Measurements from ENCODE around the gene PLA2G5.
"Not testable (repeated sequence)": the region's sequence is repeated elsewhere in the genome, so short reads cannot be mapped to it uniquely, and the experiment has no call there.

Gene PLA2G5

GRCh38 chr1:20048563-20048962 is 21.4 kb upstream of the PLA2G5 start:
- H3K23ac ChIP-seq (ENCODE audit: low read length) = no peak overlapping the region
- H3K36me3 ChIP-seq (ENCODE audit: control insufficient read depth in 1 of 2, insufficient read depth in 2 of 2, low read length in 2 of 2) = no peaks in the 10 kb centered on the region
- H3K18ac ChIP-seq (ENCODE audit: low read length) = no peak overlapping the region
- no peaks in the 10 kb centered on the region for H3K4me1 ChIP-seq (ENCODE audit: control insufficient read depth in 1 of 2, insufficient read depth in 2 of 2, low read length in 2 of 2)
- H3K79me1 ChIP-seq (ENCODE audit: low read length) = no peaks in the 10 kb centered on the region
- peaks cover 2% of the 10 kb centered on the region for H3K9me3 ChIP-seq (ENCODE audit: insufficient read depth, low read depth, low read length)
- H3K4ac ChIP-seq (ENCODE audit: low read depth, low read length) = no peak overlapping the region
- no peak overlapping the region for H2AK5ac ChIP-seq (ENCODE audit: low read length)
- H3K4me2 ChIP-seq (ENCODE audit: low read length) = no peak overlapping the region
- H3K14ac ChIP-seq (ENCODE audit: low read length) = no peak overlapping the region
- H2BK120ac ChIP-seq (ENCODE audit: insufficient read depth, low read length, poor library complexity) = no peak overlapping the region
- no peak overlapping the region for H4K12ac ChIP-seq (ENCODE audit: low read depth, low read length)
- no peak overlapping the region for H4K91ac ChIP-seq (ENCODE audit: low read depth, low read length)
- no peak overlapping the region for H2BK5ac ChIP-seq (ENCODE audit: low read depth, low read length, poor library complexity)
- H3K27me3 ChIP-seq (ENCODE audit: insufficient read depth, low read length) = no peaks in the 10 kb centered on the region
- no peaks in the 10 kb centered on the region for H3K79me2 ChIP-seq (ENCODE audit: control insufficient read depth, insufficient read depth, low read length, poor library complexity)
- H2BK12ac ChIP-seq (ENCODE audit: low read length) = no peak overlapping the region
- H3K4me3 ChIP-seq (ENCODE audit: low read depth, low read length) = no peak overlapping the region
- no CpG with 5 or more reads among the region's 1 CpG for WGBS (ENCODE audit: extremely low coverage, insufficient coverage, insufficient read length)
- H2AFZ ChIP-seq (ENCODE audit: insufficient read depth, low read length, poor library complexity) = no peak overlapping the region
- H3K27ac ChIP-seq (ENCODE audit: low read depth, low read length) = no peak overlapping the region
- no peak overlapping the region for H3K9ac ChIP-seq (ENCODE audit: low read length)
- no peak overlapping the region for H4K8ac ChIP-seq (ENCODE audit: low read depth, low read length)
- no peak for DNase-seq

GRCh38 chr1:20049056-20049798 is 20.8 kb upstream of the PLA2G5 start:
- not testable (repeated sequence) for H3K79me2 ChIP-seq (ENCODE audit: control insufficient read depth, insufficient read depth, low read length, poor library complexity); H3K79me1 ChIP-seq (ENCODE audit: low read length); H2BK5ac ChIP-seq (ENCODE audit: low read depth, low read length, poor library complexity); H4K91ac ChIP-seq (ENCODE audit: low read depth, low read length); H3K23ac ChIP-seq (ENCODE audit: low read length); H3K9ac ChIP-seq (ENCODE audit: low read length); H2BK12ac ChIP-seq (ENCODE audit: low read length); DNase-seq; H4K12ac ChIP-seq (ENCODE audit: low read depth, low read length); H3K18ac ChIP-seq (ENCODE audit: low read length); H2AK5ac ChIP-seq (ENCODE audit: low read length); H3K4me3 ChIP-seq (ENCODE audit: low read depth, low read length); H3K9me3 ChIP-seq (ENCODE audit: insufficient read depth, low read depth, low read length); H3K4me1 ChIP-seq (ENCODE audit: control insufficient read depth in 1 of 2, insufficient read depth in 2 of 2, low read length in 2 of 2); H3K27ac ChIP-seq (ENCODE audit: low read depth, low read length); H3K36me3 ChIP-seq (ENCODE audit: control insufficient read depth in 1 of 2, insufficient read depth in 2 of 2, low read length in 2 of 2); H2BK120ac ChIP-seq (ENCODE audit: insufficient read depth, low read length, poor library complexity); H4K8ac ChIP-seq (ENCODE audit: low read depth, low read length); H3K4me2 ChIP-seq (ENCODE audit: low read length); H3K4ac ChIP-seq (ENCODE audit: low read depth, low read length); H3K27me3 ChIP-seq (ENCODE audit: insufficient read depth, low read length); H2AFZ ChIP-seq (ENCODE audit: insufficient read depth, low read length, poor library complexity); H3K14ac ChIP-seq (ENCODE audit: low read length)
- no CpG with 5 or more reads among the region's 1 CpG for WGBS (ENCODE audit: extremely low coverage, insufficient coverage, insufficient read length)

DNA sequence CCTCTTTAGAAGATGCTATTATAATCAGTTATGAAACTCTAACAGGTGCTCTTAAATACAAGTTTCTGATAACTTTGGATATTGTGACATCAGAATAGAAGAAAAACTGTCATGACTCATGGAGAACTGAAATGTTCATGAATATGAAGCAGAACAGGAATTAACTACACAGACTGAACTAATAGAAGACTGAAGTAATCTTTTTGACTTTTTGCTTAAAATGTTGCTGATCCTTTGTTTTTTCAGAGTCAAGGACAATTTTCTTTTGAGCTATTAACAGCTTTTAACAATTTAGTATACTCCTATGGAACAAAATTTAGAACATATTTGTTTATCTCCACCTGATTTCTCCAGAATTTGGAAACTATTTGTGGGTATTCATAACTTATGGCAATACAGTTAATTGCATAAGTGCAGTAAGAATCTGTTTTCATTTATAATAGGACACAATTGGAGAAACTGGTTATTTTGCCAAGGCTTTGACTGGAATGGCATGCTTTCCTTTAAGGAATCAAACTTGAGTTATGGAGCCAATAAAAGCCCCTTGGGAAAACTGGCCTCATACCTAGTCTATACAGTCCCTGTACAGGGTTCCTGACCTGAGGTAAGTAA is 18.7 kb upstream of the PLA2G5 start:
- Histone ChIP-seq H2BK12ac (ENCODE audit: low read length) (no peak overlapping the region), H2BK120ac (ENCODE audit: insufficient read depth, low read length, poor library complexity) (no peak overlapping the region), H3K4ac (ENCODE audit: low read depth, low read length) (no peak overlapping the region), H2AFZ (ENCODE audit: insufficient read depth, low read length, poor library complexity) (no peak overlapping the region), H3K79me1 (ENCODE audit: low read length) (no peaks in the 10 kb centered on the region), H3K9me3 (ENCODE audit: insufficient read depth, low read depth, low read length) (no peaks in the 10 kb centered on the region), H2AK5ac (ENCODE audit: low read length) (no peak overlapping the region), H3K23ac (ENCODE audit: low read length) (no peak overlapping the region), H3K4me2 (ENCODE audit: low read length) (no peak overlapping the region), H4K8ac (ENCODE audit: low read depth, low read length) (no peak overlapping the region), H3K14ac (ENCODE audit: low read length) (no peak overlapping the region), H4K91ac (ENCODE audit: low read depth, low read length) (no peak overlapping the region), H3K4me1 (ENCODE audit: control insufficient read depth in 1 of 2, insufficient read depth in 2 of 2, low read length in 2 of 2) (no peaks in the 10 kb centered on the region), H3K36me3 (ENCODE audit: control insufficient read depth in 1 of 2, insufficient read depth in 2 of 2, low read length in 2 of 2) (no peaks in the 10 kb centered on the region), H3K9ac (ENCODE audit: low read length) (no peak overlapping the region), H3K27ac (ENCODE audit: low read depth, low read length) (no peak overlapping the region), H3K18ac (ENCODE audit: low read length) (no peak overlapping the region), H3K79me2 (ENCODE audit: control insufficient read depth, insufficient read depth, low read length, poor library complexity) (no peaks in the 10 kb centered on the region), H3K27me3 (ENCODE audit: insufficient read depth, low read length) (no peaks in the 10 kb centered on the region), H2BK5ac (ENCODE audit: low read depth, low read length, poor library complexity) (no peak overlapping the region), H4K12ac (ENCODE audit: low read depth, low read length) (no peak overlapping the region), H3K4me3 (ENCODE audit: low read depth, low read length) (no peak overlapping the region)
- DNase-seq = peak in 1 of 2 donors; percentile 37

GRCh38 chr1:20052386-20052785 is 17.6 kb upstream of the PLA2G5 start:
- Histone ChIP-seq H4K91ac (ENCODE audit: low read depth, low read length) (no peak overlapping the region), H3K79me2 (ENCODE audit: control insufficient read depth, insufficient read depth, low read length, poor library complexity) (no peaks in the 10 kb centered on the region), H3K9me3 (ENCODE audit: insufficient read depth, low read depth, low read length) (no peaks in the 10 kb centered on the region), H3K14ac (ENCODE audit: low read length) (no peak overlapping the region), H3K18ac (ENCODE audit: low read length) (no peak overlapping the region), H3K9ac (ENCODE audit: low read length) (no peak overlapping the region), H3K79me1 (ENCODE audit: low read length) (no peaks in the 10 kb centered on the region), H3K4ac (ENCODE audit: low read depth, low read length) (no peak overlapping the region), H3K27ac (ENCODE audit: low read depth, low read length) (no peak overlapping the region), H2AFZ (ENCODE audit: insufficient read depth, low read length, poor library complexity) (no peak overlapping the region), H3K27me3 (ENCODE audit: insufficient read depth, low read length) (no peaks in the 10 kb centered on the region), H2BK120ac (ENCODE audit: insufficient read depth, low read length, poor library complexity) (no peak overlapping the region), H2AK5ac (ENCODE audit: low read length) (no peak overlapping the region), H3K4me2 (ENCODE audit: low read length) (no peak overlapping the region), H3K36me3 (ENCODE audit: control insufficient read depth in 1 of 2, insufficient read depth in 2 of 2, low read length in 2 of 2) (no peaks in the 10 kb centered on the region), H4K8ac (ENCODE audit: low read depth, low read length) (no peak overlapping the region), H3K4me1 (ENCODE audit: control insufficient read depth in 1 of 2, insufficient read depth in 2 of 2, low read length in 2 of 2) (no peaks in the 10 kb centered on the region), H2BK5ac (ENCODE audit: low read depth, low read length, poor library complexity) (no peak overlapping the region), H3K4me3 (ENCODE audit: low read depth, low read length) (no peak overlapping the region), H4K12ac (ENCODE audit: low read depth, low read length) (no peak overlapping the region), H2BK12ac (ENCODE audit: low read length) (no peak overlapping the region), H3K23ac (ENCODE audit: low read length) (no peak overlapping the region)
- no CpG with 5 or more reads among the region's 2 CpGs for WGBS (ENCODE audit: extremely low coverage, insufficient coverage, insufficient read length)
- DNase-seq = peak; percentile 43 to 93

Data from trophoblast cell (in vitro differentiated cells and primary cell).